GM04504 (cell line): ENCODE measurements around the gene TLR6.
"Not testable (repeated sequence)": the region's sequence is repeated elsewhere in the genome, so short reads cannot be mapped to it uniquely, and the experiment has no call there.

Source experiments
- DNase-seq: peaks from one replicate; pipeline ENCODE4 v3.0.0-alpha.2; 2012; ENCODE audit warnings: low read depth

Gene TLR6

DNA sequence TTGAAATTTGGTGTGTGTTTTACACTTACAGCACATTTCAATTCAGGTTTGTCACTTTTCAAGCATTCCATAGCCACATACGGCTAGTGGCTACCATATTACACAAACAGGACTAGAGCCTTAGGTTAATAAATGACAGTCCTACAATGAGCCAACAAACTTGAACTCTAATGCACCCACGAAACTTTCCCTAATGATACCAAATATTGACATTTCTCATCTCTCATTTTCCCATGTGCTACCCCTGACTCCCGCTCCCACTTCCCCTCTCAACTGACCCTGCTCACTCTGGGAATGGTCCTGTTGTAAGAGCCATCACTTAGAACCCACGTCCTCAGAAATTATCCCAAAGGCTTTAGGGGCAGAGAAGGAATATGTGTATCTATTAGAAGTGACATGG lies 68.9 kb downstream of the TLR6 start:
- DNase-seq, result no peak

DNA sequence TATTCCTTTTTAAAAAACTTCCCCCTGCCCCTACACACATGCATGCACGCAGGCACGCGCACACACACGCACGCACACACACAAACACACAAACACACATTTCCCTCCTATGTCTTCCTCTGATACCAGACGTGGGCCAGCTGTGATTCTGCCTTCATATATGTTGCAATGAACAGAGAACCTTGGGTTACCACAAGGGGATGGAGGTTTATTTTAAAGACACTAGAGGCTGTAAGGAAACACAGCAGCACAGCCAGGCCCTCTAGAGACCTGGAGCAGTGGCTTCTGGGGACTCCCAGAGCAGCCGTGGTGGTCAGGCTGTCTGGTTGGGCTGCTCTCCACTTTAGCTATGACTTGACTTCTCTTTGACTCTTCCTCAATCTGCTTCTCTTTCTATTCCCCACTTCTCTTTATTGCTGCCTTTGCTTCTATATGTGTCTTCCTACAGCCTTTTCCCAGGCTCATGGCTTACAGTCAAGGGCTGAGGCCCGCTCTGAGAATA lies 70.7 kb downstream of the TLR6 start:
- DNase-seq, result no peak

DNA sequence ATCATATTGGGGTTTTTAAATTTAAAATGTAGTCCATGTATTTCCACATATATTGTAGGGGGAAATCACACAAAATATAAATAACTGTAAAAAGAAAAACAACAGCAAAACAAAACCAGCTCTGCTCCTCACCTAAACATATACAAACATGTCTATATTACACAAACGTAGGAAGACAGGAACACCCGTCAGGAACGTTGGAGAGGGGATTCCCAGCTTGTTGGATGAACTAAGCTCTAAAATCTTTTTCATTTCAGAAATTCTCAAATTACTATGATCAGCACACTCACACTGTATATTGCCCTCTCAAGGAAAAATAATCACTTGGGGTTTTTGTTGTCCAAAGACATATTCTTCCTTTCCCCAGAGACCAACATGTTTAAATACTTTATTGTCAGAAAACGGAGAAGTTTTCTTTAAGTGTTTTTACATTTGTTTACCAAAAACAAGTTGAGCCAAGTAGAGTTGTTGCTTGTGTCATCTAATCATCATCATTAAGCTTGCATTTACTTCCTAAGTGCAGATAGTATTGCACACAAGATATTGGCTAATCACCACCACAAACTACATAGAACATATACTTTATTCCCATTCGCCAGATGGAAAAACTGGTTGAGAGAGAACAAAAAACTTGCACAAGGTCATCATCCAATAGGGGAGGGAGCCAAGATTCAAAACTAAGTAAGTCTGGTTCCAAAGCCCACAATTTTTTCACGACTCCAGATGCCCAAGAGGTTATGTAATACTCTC lies 71.4 kb downstream of the TLR6 start:
- DNase-seq, result no peak

DNA sequence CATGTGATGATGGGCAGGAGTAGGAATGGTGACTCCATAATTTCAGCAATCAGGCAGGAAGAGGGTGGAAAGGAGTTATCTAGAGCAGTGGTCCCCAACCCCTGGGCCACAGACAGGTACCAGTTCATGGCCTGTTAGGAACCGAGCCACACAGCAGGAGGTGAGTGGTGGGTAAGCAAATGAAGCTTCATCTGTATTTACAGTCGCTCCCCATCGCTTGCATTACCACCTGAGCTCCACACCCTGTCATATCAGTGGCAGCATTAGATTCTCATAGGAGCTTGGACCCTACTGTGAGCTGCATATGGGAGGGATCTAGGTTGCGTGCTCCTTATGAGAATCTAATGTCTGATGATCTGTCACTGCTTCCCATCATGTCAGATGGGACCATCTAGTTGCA lies 72.5 kb downstream of the TLR6 start:
- no peak for DNase-seq

DNA sequence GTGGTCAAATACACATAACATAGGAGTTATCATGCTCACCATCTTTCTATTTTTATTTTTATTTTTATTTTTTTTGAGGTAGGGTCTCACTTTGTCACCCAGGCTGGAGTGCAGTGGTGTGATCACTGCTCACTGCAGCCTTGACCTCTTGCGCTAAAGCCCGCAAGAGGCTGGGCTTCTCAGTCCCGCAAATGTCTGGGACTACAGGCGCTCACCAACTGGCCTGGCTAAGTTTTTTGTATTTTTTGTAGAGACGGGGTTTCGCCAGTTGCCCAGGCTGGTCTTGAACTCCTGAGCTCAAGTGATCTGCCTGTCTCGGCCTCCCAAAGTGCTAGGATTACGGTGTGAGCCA lies 73.5 kb downstream of the TLR6 start:
- no peak for DNase-seq

DNA sequence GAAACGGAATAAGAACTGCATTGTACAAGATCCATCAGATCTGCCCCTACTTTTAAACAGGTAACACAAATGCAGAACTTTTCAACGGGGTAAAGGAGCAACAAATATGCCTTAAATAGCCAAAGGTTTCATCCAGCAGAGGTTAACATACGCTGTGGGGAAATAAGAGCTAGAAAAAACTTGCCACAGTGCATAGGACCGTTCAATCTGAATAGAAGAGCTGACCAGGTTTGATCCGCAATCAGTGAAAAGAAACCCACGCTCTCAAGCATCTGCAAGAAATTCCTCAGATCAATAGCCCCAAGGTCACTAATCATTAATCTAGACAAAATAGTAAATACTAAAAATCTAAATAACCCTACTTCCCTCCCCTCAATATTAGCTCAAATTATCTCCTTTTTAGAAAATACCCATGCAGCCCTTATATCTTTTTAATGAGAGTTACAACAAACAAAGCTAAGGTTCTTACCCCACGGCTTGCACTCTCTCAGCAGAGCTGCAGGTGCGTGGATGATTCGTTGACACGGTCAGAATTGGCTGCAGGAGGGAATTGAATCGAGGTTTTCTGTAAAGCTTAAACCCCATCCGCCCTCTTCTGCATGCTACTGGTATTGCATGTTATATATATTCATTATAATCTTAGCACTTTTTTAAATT lies 74.0 kb downstream of the TLR6 start, which contains the start of gene TLR10:
Gene TLR10 (minus strand): TSS at position 539 of the 657 bp plus-strand sequence. CDS start 7,400 bp downstream, outside the sequence.
- no peak for DNase-seq

DNA sequence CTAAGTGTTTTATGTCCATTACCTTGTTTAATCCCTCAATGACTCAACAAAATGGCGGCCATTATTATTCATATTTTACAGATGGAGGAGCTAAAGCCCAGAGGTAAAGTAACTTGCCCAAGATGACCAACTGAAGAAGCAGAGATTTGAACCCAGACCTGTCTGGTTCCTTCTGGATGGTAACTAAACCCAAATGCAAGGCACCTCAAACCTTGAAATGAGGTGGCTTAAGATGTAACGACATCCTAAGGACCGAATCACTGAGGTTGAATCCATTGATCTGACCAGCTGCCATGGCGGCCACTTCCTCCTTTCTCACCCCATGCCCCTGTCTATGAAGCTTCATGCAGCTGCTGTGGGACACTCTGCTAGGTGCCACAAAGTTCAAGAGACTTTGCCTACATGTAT lies 74.8 kb downstream of the TLR6 start:
- DNase-seq, result no peak

DNA sequence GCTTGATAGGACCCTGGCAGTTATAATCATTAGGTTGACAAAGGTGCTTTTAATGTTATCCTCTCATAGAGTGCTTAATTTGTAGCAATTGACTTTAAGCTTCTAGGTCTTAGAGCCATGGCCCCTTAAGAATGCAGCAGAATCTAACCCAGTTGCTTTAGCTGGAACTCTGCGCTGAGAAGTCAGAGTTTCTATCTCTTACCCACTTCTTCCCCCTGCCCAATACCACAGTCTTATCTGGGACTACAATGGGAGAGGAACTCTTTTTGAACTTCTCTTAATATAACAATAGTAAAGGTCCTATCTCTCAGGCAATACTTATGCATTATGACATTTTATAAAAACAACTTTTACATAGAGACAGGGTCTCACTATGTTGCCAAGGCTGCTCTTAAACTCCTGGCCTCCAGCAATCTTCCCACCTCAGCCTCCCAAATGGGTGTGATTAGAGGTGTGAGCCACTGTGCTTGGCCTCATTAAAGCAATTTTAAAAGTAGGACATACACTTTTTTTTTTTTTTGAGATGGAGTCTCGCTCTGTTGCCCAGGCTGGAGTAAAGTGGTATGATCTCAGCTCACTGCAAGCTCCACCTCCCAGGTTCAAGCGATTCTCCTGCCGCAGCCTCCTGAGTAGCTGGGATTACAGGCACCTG lies 75.7 kb downstream of the TLR6 start:
- DNase-seq, result no peak

GRCh38 chr4:38779790-38780189 lies 76.8 kb downstream of the TLR6 start:
- no peak for DNase-seq

- DNase-seq, result not testable (repeated sequence)
Measured at GRCh38 chr4:38777925-38778324, 78.7 kb downstream of the TLR6 start.

GRCh38 chr4:38775326-38775725 lies 81.3 kb downstream of the TLR6 start:
- DNase-seq, result no peak

DNA sequence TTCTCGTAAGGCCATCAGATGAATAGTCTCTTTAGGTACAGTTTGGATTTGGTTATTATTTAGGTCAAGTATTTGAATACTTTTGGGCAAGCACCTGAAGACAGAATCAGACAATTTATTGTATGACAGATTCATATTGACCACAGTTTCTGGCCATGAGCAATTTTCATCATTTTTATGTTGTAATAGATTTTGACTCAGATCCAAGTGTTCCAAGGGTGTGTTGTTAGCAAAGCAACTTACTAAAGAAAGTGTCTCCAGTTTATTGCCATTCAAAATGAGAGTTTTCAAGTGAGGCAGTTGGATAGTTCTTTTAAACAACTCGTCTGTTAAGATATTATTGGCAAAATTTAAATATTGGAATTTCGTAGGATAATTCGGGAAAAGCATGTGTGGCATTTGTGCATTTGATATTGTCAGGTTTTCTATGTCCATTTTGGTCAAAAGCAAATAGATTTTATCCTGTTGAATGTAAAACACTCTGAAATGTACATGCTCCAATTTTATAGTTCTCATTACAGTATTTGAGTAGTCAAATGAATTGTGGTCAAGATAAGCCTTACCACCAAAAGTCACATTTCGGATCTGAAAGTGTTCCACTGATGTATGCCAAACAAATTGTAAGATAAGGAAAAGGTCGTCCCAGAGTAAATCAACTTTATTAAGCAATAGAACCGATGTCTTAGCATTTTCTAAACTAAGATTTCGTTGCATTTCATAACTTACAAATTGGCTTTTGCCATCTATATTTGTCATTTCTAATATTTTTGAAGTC lies 82.2 kb downstream of the TLR6 start:
- no peak for DNase-seq
